ENCODE measurements around the gene SEPTIN1.

GRCh38 chr16:30346286-30346685, 36.1 kb downstream of the SEPTIN1 start:
- TF ChIP-seq, protein P1, sequence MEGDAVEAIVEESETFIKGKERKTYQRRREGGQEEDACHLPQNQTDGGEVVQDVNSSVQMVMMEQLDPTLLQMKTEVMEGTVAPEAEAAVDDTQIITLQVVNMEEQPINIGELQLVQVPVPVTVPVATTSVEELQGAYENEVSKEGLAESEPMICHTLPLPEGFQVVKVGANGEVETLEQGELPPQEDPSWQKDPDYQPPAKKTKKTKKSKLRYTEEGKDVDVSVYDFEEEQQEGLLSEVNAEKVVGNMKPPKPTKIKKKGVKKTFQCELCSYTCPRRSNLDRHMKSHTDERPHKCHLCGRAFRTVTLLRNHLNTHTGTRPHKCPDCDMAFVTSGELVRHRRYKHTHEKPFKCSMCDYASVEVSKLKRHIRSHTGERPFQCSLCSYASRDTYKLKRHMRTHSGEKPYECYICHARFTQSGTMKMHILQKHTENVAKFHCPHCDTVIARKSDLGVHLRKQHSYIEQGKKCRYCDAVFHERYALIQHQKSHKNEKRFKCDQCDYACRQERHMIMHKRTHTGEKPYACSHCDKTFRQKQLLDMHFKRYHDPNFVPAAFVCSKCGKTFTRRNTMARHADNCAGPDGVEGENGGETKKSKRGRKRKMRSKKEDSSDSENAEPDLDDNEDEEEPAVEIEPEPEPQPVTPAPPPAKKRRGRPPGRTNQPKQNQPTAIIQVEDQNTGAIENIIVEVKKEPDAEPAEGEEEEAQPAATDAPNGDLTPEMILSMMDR (conservative IDR thresholded peaks at IDR 0.05): no peak
- no peak for TF ChIP-seq EZH2 (IDR thresholded peaks at IDR 0.05; ENCODE audit: low read depth)
